GM18498 (cell line): ENCODE results near the gene SYNGR2.

Experiments
- ATAC-seq: cut with Tn5 transposase; IDR thresholded peaks from one replicate; pipeline ENCODE4 v1.9.1; 2021; ENCODE audit warnings: mild to moderate bottlenecking, moderate library complexity; ENCODE audit not compliant: unreplicated experiment

Gene SYNGR2

GRCh38 chr17:78142119-78142861 lies 26.1 kb upstream of the SYNGR2 start:
- ATAC-seq, result no peak

DNA sequence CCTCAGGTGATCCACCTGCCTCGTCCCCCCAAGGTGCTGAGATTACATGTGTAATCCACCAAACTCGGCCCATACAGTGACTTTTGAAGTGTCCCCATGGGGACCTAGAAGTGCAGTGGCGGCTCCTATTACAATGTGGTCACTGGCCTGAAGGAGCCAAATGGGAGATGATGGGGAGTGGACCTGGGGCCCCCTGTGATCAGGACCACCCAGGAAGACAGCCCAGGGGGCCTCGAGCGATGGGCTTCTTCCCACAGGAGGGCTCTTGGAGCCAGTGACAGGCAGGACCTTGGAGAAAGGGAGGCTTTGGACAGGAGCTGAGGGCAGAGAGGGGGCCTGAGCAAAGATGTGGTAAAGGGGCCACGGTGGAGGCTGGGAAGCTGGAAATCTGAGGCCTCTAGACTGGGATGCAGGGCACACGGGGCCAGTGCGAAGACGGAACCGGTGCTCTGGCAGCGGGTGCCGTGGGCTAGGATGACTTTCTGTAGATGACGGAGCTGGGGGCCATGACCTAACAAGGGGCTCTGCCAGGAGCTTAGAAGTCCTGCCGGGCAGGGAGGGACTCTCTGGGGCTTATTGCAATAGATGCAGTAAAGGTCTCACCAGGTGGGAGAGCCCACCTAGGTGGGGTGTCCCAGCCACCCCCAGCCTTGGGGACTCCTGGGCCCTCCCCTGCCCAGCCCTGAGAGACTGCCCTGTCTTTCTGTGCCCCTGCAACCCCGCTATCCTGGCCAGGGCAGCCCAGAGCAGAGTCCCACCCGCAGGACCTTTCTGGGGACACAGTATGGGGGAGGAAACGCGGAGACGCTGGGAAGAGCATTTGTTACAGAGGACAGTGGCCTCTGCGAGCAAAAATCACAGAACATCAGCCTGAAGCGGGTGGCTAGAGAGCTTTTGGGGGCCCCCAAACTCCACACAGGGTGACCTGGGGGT lies 24.9 kb upstream of the SYNGR2 start:
- no peak for ATAC-seq

DNA sequence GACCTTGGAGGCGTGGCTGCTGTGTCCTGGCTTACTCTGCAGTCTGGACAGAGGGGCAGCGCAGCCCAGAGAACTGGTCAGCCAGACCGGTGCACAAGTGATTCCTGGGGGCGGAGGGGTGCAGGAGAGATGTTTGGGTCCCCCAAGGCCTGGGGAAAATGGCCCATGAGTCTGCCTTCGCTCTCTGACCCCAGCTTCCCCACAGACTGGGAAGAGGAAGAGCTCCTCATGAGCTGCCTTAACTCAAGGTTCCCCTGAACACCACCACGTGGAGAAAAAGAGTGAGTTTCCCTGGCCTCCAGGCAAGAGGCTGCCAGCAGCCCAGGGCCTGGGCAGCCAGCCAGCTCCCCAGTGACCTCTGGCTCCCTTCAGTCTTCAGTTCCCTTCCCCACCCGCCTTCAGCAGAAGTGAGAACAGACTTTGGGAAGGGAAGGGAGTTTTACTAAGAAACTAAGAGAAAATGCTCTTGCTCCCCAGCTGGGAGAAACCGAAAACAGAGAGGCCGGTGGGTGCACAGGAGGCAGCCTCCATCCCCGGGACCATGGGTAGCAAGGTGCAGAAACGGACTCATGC lies 24.1 kb upstream of the SYNGR2 start:
- no peak for ATAC-seq

DNA sequence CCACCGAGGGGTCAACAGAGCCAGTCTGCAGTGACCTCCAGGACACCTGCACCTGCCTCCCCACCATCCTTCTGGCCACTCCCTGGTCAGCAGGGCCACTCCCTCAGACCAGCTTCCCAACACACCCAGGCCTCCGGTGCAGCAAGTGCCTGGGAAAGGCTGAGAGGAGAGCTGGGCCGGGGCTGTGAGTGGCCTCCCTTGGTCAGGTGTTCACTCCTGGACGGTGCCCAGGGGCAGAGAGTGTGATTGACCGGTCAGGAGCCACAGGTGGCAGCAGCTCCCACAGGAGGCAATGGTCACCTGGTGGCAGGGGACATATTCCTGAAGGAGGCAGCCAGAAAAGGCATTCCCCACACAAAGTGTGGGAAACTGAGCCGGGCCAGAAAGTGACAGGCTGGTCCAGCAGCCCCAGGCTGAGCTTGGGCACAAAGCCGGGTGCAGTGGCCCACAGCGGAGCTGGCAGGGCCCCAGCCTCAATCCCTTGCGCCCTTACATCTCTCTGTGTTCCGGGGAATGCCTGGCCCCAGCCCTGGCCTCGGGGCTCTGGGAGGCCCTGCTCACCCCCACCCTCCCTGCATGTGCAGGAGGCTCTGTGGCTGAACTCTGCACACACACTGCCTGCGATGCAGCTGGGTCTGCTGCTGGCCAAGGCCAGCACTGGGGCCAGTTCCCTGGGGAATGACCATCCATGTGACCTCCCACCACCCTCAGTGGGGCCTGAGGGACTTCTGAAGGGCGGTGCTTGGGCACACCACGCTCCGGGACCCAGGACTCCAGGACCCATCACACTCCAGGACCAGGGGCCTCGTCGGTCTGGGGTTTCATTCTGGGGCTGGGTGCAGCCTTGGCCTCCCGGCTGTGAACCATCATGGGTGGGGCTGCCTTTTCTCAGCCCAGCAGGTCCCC lies 23.4 kb upstream of the SYNGR2 start:
- ATAC-seq, result no peak

GRCh38 chr17:78146471-78146869 lies 21.9 kb upstream of the SYNGR2 start:
- ATAC-seq, result no peak

GRCh38 chr17:78146881-78147280 lies 21.5 kb upstream of the SYNGR2 start:
- no peak for ATAC-seq

DNA sequence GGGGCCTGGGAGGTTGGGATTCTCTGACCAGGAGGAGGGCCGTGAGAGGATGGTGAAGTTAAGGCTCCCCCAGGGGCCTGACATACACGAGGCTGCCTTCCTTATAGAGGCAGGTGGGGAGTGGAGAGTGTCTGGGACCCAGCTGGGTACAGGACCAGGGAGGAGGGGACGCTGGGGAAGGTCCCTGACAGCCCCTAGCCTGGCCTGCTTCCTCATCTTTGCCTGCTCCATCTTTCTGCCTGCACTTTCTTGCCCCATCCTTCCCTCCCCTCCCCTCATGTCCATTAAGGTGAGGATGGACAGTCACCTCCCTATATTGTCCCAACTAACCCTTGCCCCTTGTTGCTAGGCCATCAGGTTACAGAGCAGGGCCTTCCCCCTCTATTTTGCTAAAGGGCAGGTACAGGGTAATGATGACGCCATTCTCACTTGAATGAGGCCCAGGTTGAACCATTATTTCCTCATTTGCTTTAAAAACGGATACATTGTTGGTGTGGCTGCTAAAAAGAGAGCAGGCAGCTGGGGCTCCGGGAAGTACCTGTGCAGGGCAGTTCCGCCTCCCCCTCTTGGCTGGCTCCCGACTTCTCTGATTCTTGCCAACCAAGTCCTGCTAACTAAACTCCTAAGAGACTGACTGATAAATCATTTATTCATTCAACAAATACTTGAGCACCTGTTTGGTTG lies 20.9 kb upstream of the SYNGR2 start:
- no peak for ATAC-seq

- ATAC-seq, result no peak
Observed at GRCh38 chr17:78148286-78149016, 19.9 kb upstream of the SYNGR2 start.

- no peak for ATAC-seq
Observed at GRCh38 chr17:78151514-78152008, 16.8 kb upstream of the SYNGR2 start.

DNA sequence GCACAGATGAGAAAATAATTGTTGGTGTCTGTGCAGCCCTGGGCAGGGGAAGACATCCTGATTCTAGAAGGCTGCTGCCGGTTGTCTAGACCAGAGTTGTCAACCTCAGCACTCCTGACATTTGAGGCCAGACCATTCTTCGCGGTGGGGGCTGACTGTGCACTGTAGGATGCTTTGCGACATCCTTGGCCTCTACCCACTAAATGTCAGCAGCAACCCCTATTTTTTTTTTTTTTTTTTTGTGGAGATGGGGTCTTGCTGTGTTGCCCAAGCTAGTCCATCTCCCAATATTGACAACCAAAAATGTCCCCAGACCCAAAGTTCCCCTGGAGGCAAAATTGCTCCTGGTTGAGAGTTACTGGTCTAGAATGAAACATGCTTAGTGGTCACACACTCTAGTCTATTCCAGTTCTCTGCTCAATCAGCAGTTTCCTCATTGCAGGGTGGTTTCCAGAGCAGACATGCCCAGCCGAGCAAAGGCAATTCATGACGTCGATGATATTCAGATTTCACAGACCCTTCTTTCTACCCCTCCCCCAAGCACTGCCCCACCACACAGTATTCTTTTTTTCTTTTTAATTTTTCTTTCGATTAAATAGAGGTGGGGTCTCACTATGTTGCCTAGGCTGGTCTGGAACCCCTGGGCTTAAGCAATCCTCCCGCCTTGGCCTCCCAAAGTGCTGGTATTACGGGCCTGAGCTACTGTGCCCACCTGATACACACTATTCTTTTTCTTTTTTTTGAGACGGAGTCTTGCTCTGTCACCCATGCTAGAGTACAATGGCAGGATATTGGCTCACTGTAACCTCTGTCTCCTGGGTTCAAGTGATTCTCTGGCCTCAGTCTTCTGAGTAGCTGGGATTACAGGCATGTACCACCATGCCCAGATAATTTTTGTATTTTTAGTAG lies 13.2 kb upstream of the SYNGR2 start:
- ATAC-seq, result peak; percentile 61

DNA sequence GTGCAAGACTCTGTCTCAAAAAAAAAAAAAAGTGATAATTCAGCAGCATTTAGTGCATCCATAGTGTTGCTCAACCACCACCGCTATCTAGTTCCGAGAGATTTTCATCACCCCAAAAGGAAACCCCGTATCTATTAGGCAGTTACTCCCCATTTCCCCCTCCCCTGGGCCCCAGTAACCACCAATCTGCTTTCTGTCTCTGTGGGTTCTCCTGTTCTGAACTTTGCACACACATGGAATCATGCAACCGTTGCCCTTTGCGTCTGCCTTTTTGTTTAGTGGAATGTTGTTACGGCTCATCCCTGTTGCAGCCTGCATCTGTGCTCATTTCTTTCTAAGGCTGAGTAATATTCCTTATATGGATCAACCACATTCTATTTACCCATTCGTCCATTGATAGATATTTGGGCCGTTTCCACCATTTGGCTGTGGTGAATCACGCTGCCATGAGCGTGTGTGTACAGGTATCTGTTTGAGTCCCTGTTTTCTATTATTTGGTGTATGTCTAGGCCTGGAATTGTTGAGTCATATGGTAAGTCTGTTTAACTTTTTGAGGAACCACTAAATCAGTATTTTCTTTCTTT lies 8.7 kb upstream of the SYNGR2 start:
- peak; percentile 41 for ATAC-seq

- ATAC-seq, result no peak
Observed at GRCh38 chr17:78163881-78164747, 4.3 kb upstream of the SYNGR2 start.

DNA sequence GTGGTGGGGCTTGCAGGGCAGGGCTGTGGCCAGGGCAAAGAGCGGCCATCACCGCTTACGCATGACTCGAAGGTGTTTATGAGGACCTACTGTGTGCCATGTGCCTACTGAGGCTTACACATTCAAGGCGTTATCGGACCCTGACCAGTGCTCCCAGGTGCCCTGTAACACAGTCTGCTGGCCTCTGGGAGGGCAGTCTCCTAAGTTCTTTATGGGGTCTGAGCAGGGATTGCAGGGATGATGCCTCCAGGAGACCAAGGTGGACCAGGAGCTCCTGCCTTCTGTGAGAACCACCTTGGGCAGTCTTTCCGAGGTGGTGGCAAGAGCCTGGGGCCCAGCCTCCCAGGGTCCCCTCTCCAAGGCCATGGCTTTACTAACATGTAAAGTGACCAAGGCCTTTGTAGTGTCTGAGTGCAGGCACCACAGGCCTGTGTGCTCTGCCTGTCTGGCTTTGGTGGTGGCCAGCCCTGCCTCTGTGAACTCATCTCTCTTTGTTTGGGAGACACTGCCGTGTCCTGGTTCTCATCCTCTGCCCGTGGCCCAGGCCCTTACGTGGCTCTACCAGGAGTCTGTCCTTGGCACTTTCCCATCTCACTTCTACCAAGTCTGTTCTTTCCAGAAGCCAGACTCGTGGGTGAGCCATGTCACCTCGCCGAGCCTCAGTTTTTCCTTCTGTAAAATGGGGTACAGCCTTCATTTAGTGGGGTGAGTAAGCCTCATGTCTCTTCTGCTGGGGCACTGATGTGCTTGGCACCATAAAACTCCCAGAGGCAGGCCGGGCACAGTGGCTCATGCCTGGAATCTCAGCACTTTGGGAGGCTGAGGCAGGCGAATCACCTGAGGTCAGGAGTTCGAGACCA lies 3.4 kb upstream of the SYNGR2 start:
- ATAC-seq, result no peak

DNA sequence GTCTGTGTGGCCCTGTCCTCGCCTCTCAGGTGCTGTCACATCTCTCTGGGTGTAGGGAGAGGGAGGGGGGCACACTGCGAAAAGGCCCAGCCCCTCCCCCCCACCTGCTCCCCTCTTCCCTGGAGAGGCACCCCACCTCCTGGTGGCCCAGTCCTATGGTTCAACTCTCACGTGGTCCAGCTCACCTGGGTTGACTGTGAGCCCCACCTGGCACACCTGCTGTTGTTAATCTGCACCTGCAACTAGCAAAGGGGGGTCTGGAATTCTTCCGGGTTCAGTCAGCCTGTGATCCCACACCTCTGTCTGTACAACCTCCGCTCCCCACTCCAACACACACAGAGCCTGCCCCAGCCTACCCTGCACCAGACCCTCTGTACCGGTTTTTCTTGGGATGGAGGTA lies 2.0 kb upstream of the SYNGR2 start:
- no peak for ATAC-seq

DNA sequence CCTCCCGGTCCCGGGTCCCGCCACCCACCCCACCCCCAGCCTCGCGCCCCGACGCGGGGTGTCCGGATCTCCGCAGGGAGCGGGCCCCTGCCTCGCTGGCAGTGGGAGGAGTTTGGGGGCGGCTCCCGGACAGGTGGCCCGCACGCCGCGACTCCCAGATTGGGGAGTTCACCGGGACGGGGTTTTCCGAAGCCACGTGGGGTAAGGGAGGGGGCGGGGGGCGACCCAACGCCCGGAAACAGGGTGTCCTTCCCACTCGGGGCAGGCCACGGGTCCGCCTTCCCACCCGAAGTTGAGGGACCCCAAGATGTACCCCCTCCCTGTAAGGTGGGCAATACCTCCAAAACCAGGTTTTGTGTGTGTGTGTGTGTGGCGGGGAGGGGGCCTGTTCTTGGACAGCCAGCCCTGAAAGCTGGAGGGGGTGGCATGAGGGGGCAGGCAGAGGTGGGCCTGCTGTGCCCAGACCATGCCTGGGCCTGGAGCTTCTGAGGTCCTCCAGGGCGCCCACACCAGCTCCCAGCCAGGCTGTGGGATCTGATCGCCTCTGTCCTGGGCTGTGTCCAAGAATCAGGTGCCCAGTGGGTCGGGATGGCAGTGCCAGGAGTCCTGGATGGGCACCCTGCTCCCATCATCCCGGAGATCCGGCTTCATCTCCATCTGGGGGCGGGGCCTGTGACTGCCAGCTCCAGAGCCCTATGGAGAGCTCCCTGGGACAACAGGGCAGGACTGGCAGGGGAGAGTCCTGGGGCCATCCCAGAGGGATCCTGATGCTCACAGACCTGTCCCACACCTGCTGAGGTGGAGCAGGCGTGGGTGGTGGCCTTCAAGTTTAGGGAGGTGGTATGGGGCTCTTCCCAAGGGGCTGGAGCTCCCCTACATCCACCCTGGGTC lies 767 bp downstream of the SYNGR2 start:
- ATAC-seq, result peak; percentile 24
